Measurements from ENCODE around the gene VPS39.

Gene VPS39

DNA sequence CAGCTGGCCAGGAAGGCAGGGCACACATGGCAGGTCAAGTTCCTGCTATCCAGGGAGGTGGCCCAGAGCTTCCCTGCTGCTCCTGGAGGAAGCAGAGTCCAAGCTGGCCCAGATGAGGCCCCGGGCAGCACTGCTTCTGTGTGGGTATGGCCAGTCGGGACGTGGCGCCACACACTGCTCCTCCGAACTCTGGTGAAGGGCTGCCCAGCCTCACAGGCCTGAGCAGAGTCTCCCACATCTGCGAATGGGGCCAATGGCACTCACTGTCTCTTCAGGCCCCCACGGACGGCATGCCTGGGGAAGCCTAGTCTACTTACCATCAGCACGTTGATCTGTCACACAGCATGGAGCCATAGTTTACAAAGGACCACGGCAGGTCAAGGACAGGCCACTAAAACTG is 49.2 kb downstream of the VPS39 start:
- DNase-seq (ENCODE audit: low spot score) = no peak

DNA sequence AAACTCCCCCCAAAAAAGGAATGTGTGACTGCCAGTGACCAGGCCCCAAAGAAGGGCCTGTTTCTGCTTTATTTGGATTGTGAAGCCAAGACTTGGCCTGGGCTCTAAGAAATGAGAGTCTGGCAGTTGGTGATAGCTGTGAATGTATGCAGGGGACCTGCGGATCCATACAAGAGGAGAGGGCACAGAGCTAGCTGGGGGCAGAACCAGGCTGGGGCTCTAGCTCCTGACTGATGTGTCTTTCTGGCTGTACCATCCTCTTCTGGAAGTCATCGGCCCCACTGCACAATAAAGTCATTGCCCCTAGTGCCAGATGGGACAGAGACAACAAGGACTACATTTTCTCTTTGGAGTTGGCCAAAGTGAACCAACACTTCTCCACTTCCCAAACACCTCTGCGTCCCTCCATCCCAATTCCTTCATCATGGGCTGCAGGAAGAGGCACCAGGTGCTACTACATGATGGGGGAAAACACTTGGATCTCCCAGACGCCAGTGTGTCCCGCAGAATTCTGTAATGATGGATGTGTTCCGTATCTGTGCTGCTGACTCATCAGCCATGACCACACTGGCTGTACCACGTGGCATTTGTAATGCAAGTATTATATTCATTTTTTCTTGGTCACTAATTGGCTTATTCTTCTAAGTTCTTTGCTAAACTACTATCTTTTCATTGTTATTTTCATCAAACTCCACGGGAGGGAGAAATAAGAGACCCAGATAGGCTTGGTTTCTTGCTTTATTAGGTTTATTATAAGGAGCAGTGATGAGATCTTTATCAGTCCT is 49.9 kb downstream of the VPS39 start:
- peak; percentile 89 for DNase-seq (ENCODE audit: low spot score)

DNA sequence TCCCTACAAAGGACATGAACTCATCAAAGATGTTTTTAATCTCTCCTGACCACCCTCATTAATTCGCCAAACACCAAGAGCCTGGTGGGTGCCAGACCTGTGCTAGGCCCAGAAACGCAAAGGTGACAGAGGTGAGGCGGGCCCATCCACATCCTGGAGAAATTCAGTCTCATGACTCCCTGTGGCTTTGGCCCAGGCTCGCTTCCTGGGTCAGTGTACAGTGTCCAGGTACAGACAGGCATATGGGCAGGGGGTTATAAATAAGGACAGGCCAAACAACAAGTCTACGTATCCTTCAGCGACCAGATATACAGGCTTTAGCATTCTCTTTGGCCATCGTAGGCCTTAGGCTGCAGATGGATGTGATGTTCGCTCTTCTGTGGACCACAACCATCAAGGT is 50.7 kb downstream of the VPS39 start:
- no peak for DNase-seq (ENCODE audit: low spot score)

DNA sequence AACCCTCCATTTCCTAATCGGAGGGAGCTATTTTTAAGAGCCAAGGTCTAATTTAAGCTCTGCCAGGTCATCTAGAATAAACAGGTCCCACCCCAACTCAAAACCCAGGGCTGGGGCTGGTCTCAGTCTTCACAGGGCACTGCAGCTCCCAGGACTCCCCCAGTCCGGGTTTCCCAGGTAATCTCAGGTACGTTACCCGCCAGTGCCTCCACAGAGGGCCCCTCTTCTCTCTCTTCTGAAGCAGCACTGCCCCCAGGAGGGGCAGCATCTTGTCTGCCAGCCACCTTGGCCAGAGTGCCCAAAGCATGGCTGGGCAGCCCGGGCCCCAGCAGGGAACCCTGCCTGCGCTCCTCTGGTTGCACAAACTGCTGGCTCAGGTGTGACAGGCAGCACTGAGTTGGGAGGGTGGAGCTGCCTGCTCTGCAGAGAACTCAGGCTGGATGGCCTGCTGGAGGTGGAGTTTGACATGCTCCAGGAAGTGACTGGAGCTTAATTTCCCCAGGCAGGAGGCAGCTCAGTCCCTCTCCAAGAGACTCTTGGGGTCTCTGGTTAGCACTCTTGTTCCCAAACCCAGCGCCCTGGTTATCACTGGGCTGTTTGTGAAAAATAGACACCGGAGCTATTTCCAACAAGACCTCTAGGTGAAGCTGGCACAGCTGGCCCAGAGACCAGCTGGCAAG is 51.7 kb downstream of the VPS39 start, which contains the start of gene PLA2G4F:
Gene PLA2G4F (minus strand): TSS at position 394 of the 680 bp plus-strand sequence. CDS start 87 bp downstream, at position 307.
- no peak for DNase-seq (ENCODE audit: low spot score)

DNA sequence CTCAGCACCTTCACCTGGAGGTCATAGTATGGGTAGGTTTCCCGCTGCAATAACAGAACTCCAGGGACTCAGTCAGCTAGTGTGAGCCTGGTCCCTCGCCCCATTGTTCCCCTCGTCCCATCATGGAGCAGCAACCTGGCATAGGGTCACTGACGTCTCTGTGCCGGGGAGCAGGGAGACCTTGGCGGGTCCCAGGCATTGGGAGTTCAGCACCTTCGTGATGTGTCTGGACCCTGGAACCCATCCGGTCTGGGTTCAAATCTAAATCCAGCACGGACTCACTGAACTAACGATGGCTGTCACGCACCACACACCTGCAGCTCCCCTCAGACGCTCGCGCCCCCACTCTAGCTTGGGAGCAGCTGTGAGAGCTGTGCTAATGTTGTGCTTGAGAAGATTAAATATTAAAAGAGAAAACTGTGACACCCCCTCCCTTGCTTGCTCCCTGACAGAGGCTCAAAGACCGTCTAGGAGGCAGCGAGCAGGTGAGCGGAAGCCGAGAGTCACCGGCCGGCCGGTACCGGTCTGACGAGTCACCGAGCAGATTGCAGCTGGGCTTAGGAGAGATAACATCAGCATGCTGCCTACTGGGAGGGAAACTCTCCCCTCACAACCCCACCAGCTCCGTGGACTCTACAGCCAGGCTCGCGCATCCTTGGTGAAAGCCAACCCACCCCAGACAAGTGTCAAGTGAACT is 52.4 kb downstream of the VPS39 start:
- no peak for DNase-seq (ENCODE audit: low spot score)

DNA sequence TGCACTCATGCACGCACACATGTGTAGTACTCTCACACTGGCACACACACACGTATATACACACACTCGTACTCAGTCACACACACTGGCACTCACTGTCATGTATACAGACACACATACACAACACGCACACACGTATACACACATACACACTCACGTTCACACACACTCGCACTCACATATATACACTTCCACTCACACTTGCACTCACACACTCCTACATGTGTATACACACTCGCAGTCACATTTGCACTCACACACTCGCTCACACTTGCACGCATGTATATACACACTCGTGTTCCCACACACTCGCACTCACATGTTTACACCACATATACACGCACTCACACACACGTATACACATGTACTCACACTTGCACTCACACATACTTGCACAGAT is 53.1 kb downstream of the VPS39 start:
- no peak for DNase-seq (ENCODE audit: low spot score)

DNA sequence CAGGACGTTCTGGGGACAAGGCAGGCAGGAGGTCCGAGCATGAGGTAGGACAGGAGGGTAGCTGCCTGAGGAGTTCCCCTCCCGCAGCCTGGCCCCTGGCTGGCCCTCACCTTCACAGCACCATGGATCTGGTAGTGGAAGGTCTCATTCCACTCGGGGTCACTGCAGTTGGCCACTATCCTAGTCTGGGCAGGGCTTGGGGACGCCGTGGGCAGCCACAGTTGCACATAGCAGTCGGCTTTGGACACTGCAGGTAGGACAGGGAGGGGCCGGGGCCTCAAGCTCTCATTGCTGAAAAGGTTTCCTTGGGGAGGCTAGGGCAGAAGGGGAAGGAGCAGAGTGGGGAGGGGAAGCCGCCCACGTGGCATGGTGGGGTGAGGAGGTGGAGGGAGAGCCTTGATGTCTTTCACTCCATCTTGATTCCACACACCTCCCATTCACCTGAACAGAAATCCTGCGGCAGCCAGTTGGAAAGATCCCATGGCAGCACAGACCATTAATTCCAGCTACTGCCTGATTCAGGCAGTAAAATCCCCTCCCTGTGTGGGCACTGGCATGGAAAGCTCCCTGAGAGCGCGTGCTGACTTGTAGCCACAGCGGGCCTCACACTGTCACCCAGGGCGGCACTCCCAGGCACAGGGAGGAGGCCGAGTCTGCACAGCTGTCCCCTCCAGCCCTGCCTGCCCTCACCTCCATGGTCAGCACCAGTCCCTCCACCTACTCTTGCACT is 53.7 kb downstream of the VPS39 start:
- no peak for DNase-seq (ENCODE audit: low spot score)

DNA sequence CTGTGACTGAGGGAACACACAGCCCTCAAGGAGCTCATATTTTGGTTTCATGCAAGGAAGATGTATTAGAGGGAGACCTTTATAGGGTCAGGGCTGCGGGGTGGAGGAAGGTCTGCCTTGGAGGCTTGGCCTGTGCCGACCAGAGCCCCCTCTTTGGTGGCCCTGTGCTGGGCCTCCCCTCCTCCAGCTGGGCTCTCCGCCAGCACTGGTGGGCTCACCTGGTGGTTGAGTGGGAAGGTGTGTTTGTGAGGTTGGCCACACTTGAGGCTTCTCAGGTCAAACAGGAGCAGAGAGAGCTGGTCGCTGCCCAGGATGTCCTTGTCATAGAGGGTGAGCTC is 54.3 kb downstream of the VPS39 start:
- no peak for DNase-seq (ENCODE audit: low spot score)

DNA sequence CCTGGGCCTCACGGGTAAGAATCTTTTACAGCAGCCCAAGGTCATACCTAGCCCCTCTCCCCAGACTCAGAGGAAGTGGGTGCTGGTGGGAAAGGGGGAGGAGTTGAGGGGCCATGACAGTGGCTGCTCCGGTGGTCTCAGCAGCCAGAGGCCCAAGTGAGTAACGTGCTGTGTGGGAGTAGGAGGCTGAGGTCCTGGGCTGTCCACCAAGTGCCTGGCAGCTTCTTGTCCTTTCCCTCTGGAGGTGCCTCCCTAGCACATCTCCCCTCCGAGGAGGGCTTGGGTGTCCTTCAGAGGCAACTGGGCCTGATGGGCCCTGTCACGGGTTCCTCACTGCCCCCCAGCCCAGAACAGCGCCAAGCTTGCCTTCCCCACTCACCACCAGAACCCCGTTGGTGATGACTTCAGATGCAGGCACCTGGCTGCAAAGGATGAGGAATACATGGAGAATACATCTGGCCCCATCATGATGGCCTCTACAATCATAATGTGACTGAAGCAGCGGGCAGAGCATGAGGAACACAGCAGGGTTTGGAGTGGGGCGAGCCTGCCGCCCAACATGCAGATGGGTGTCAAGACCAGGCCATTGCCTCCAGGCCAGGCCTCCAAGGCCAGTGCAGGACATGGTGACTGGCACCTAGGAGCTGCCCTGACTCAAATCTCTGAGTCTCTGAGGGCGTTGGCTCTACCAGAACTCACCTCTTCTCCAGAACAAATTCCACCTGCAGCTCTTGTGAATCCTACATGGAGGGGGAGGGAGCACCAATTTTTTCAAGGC is 55.0 kb downstream of the VPS39 start:
- no peak for DNase-seq (ENCODE audit: low spot score)

DNA sequence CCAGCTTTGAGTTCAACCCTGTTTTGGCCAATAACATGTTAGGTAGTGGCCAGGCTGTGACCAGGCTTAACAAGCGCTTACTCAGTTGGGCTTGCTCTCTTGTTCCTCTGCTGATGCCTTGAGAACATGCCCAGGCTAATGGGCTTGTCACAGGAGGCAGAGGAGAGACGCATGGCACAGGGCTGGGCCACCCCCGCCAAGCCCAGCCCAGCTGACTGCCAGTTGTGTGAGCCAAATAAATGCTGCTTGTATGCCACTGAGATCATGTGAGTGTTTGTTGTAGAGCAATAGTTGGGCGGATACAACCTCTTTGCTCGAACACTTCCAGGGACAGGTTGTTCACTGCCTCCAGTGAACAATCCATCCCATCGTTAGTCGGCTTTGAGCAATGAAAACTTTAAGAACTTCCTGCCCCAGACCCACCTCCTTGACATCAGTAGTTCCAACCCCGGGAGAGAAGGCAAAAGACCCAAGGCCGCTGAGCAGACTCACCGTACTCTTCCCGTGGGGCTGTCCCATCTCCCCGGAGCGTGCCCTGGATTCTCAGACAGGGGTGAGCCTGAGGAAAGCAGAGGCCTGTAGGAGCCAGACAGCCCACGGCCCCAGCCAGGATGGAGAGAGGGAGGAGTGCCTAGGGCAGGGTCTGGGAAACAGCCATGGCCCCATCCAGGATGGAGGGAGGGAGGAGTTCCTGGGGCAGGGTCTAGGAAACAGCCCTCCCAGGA is 55.7 kb downstream of the VPS39 start:
- DNase-seq (ENCODE audit: low spot score) = peak; percentile 22

DNA sequence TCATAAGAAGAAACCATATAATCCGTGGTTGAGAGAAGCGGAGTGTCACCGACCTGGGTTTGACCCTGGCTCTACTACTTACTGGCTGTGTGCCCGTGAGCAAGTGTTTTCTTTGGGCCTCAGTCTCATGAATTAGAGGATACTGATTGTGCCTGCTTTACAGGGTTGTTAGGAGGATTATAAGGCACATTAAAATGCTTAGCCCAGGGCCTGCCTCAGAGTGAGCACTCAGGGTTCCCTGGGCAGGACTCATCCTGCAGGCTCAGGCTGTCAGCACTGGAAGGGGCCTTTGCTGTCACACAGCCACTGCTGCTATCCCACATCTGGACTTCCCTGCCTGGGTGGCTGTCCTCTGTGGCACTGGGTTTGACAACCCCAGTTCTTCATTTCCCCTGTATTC is 56.4 kb downstream of the VPS39 start:
- no peak for DNase-seq (ENCODE audit: low spot score)

DNA sequence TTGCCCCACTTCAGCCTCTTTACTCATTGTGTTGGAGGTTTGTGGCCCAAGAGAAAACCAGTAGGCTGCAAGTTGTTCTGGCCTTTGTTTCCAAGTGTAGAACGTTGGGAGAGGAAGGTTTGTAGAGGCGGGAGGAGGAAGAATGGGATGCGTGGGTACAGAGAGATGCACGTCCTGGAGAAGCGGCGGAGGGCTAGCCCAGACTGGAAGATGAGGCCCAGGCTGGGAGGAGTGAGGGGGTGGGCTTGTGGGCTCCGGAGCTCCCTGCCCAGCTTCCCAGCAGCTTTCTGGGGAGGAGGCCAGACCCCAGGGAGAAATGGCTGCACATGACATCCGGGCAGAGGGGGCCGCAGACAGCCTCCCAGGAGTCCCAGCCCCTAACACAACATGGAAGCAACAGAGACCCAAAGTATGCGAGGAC is 57.0 kb downstream of the VPS39 start:
- DNase-seq (ENCODE audit: low spot score) = no peak

DNA sequence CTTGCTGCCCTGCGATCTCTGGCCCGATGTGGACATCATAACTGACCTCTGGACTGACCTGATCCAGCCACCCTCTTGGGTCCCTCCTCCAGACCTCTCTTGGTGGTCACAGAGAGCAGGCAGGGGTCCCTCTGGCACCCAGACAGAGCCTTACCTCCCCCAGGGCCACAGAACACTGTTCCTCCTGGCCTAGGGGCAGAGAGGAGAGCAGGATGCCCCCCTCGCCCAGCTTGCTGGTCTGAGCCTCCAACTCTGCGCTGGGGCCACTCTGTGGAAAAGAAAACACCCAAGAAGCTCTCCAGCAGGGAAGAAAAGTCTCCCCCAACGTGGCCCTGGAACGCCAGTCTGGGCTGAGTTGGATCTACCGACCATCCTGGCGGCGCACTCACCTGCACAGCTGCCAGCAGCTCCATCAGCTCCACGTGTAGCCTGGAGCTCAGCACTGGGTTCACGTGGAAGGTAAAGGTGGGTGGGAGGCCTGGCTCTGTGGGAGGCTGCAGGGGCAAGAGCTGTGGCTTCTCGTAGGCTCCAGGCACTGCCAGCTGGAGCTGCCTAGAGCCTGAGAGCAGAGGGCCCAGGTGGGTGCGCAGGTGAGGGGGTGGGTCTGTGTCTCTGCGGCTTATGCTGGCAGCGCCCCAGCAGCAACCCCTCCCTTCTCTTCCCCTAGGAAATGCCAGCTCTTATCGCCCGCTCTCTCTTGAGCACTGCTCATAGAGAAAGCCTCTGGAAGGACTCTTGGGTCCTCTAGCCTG is 57.7 kb downstream of the VPS39 start:
- DNase-seq (ENCODE audit: low spot score) = no peak

DNA sequence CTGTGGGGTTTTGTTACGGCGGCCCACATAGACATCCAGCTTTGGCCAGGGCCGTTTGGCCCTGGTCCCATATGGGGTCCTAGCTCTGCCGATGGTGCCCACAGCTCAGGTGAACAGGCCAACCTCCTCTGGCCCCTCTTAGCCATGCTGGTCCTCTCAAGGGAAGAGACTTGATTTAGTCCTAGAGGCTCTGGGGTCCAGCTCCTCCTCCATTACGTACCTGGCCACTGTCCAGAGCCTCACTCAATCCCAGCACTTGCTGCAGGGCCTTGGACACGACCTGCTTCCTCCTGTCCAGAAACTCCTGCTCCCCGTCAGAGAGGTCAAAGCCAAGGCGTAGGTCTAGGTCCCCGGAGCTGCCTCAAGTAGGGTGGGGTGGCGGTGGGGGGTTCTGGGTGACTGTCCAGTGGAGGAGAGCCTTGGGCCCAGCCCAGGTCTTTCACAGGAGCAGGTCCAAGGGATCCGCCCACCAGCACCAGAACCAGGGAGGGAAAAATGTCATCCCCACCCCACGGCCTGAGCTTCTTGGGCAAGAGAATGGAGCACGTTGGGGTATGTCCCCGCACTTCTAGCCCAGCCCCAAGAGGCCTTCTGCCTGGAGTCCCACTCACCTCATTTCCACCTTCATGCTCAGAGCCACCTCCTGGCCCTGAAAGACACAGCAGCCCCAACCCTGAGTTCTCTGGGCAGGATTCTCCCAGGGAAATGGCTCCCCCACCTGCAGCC is 58.4 kb downstream of the VPS39 start:
- DNase-seq (ENCODE audit: low spot score) = no peak

DNA sequence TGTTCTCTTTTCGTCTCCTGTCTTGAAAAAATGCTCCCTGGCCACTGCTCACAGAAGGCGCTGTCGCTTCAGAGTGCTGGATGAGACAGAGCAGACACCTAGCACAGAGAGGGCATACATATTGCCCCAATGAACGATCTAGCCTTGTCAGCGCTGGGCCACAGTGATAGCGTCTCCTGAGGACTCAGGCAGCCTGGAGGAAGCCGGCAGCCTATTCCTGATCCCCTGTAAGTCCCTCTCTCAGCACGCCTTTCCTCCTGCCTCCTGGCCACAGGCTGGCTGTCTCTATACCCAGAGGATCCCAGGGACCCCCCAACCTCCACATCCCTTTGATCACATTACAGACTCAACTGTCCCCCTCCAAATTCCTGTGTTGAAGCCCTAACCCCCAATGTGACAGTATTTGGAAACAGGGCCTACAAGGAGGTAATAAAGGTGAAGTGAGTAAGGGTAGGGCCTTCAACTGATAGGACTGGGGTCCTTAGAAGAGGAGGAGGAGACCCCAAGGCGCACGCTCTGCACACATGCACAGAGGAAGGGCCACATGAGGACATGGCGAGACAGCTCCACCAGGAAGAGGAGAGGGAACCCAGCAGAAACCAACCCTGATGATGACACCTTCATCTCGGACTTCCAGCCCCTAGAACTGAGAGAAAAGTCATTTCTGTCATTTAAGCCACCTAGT is 59.2 kb downstream of the VPS39 start:
- DNase-seq (ENCODE audit: low spot score) = no peak

DNA sequence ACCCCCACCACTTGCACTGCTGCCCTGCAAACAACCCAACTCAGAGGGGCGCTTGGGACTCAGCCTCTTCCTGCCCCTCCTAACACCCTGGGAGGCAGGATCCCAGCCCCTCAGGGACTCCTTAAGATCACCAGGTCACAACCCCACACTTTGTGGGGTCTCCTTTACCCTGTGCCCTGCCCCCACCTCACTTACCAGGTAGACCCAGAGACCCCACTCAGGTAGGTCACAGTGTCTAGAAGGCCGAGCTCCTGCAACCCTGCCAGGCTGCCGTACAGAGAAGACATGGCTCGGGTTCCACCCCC is 60.7 kb downstream of the VPS39 start:
- no peak for DNase-seq (ENCODE audit: low spot score)

DNA sequence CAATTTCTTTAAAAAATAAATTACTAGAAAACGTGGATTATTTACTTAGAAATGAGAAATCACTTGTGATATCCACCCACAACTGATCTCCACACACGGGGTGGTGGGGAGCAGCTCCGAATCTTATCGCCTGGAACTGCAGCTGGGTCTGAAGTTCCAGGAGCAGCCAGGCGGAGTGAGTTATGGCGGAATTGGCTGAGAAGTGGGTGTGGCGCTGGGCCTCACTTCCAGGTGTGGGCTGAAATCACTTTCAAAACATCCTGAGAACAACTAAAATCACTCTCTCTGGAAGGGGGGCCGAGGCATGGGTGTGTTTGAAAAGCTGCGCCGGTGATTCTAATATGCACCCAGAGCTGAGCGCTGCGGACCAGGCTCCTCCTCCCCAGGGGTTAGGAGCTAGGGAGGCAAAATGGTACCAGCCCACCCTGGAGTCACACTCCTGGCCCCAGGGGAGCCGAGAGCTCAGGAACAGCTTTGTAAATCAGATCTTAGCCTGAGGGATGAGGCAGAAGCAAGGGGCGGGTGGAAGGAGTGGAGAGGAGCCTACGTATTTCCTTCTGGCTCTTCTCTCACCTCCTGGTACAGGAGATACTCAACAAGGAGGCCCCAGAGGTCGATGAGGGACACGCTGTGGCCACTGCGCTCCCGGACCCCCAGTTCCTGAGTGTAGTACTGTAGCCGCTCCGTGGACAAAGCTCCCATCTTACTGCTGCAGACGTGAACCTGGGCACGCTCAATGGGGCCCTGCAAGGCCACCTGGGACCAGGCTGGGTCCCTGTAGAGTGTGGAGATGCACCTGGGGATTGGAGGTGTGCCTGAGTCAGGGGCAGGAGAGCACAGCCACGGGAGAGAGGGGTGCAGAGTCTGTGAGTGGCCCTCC is 61.3 kb downstream of the VPS39 start:
- no peak for DNase-seq (ENCODE audit: low spot score)

Data from AG08395 (cell line).